Heart left ventricle (tissue), 13 donors: ENCODE data around the gene CORO1C.

Experiments used
- POLR2A ChIP-seq, 2 donors: fragments of 450-650 bp; IDR thresholded peaks; one replicate each; pipeline ENCODE4 v1.6.1; 2017; ENCODE audit warnings: antibody characterized with exemption in 2 of 2, mild to moderate bottlenecking in 2 of 2, moderate library complexity in 2 of 2
- TF ChIP-seq, protein P1 (sequence below), 12 donors: fragments of 200-600 bp; sonication (generic) in 4 of 12; IDR thresholded peaks; one replicate each; pipeline versions ENCODE4 v1.5.0 to v1.8.0; 2018 to 2022; ENCODE audit warnings: antibody characterized with exemption in 12 of 12, mild to moderate bottlenecking in 5 of 12
- donor health status: ischemic (EF 13 %, LVEDD 7.1; RV severe dilation, severe dysfunction).
- donor health status: DM: no; HTN: yes; CAD: no.
- donor health status: DM: no; HTN: no; CAD: no.
- donor health status: ischemic (EF 25% LVEDD 6.9; RV normal size, moderate dysfunction).
- donor health status: ischemic (EF 25% LVEDD 5.7; RV mildly dilated, moderate dysfunction).
- donor health status: ischemic (EF 35%, LVEDD 5.7; RV mildly dilated, moderate dysfunction).
- donor health status: nonischemic (EF 11% LVEDD 7.7; RV severe dilation, severe dysfunction).
- donor health status: DM: yes; HTN: yes; CAD: no.
- donor health status: PGD.
- donor health status: ischemic (EF 29% LVEDD 5.4; RV normal size, mild dysfunction).
- donor health status: nonischemic (EF 23%, LVEDD 6.1; RV moderate dilation, normal function).

DNA sequence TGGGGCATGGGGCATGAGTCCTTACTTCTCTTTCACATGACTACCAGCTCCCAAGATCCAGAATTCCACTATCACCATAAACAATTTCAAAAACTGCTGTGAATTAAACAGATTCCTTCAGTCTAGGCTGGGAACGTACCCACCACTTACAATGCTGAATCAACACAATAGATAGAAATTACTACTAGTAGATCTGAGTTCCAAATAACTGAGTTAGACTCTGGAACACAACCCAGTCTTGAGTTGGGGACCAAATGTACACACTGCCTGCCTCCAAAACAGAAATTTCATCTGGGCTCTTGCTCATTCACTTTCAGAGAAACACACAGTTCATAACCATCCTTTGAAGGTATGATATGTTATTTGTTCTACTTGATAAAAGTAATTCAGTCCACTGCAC lies 8.9 kb downstream of the CORO1C start:
- TF ChIP-seq POLR2A (IDR thresholded peaks at IDR 0.05), result no peak
- TF ChIP-seq, protein P1, sequence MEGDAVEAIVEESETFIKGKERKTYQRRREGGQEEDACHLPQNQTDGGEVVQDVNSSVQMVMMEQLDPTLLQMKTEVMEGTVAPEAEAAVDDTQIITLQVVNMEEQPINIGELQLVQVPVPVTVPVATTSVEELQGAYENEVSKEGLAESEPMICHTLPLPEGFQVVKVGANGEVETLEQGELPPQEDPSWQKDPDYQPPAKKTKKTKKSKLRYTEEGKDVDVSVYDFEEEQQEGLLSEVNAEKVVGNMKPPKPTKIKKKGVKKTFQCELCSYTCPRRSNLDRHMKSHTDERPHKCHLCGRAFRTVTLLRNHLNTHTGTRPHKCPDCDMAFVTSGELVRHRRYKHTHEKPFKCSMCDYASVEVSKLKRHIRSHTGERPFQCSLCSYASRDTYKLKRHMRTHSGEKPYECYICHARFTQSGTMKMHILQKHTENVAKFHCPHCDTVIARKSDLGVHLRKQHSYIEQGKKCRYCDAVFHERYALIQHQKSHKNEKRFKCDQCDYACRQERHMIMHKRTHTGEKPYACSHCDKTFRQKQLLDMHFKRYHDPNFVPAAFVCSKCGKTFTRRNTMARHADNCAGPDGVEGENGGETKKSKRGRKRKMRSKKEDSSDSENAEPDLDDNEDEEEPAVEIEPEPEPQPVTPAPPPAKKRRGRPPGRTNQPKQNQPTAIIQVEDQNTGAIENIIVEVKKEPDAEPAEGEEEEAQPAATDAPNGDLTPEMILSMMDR (IDR thresholded peaks at IDR 0.05), result no peak
